IMR-90 (cell line): ENCODE results near the gene IMMP1L. TPM values are rescaled to one million over a fixed set of nuclear protein-coding genes. Genes with fewer than 3 reads are reported as not detected.

ENCODE experiments used
- ATAC-seq: fragments of 200-7000 bp; cut with Tn5 transposase; 2 replicates; pipeline ENCODE4 v1.9.1; 2020; ENCODE audit warnings: low read depth, mild to moderate bottlenecking, moderate library complexity
- BruUV-seq: library from RNA; stranded (reverse); fragments of 400-500 nt; replicated peaks from 2 replicates; lab custom pipeline; 2021; lab: Mats Ljungman, UMichigan
- CTCF ChIA-PET: fragments of 300-600 bp; formaldehyde crosslinking; extraction: SDS; loops from one replicate; lab custom pipeline; 2021; ENCODE audit warnings: antibody characterized with exemption; lab: Yijun Ruan, JAX
- POLR2A ChIA-PET: fragments of 300-600 bp; sonication (Branson Sonifier 250); formaldehyde crosslinking; loops from one replicate; lab custom pipeline; 2022; ENCODE audit warnings: antibody characterized with exemption; ENCODE audit not compliant: unreplicated experiment; lab: Charles Lee
- DNase-seq: peaks from one replicate; pipeline ENCODE4 v3.0.0; 2013
- H2AFZ ChIP-seq: replicated peaks from 2 replicates; pipeline ENCODE3; 2013; ENCODE audit warnings: low read length, mild to moderate bottlenecking; ENCODE audit not compliant: poor library complexity
- H2AK5ac ChIP-seq: 2 replicates; pipeline ENCODE4 v1.6.1; 2013; ENCODE audit warnings: low read depth, low read length, inconsistent platforms
- H2AK9ac ChIP-seq: replicated peaks from 2 replicates; pipeline ENCODE3; 2013; ENCODE audit warnings: mild to moderate bottlenecking, low read depth, low read length, moderate library complexity; ENCODE audit not compliant: poor library complexity
- H2BK120ac ChIP-seq: 2 replicates; pipeline ENCODE4 v1.6.1; 2013; ENCODE audit warnings: low read depth, low read length, inconsistent platforms
- H2BK15ac ChIP-seq: 3 replicates; pipeline ENCODE4 v1.6.1; 2013; ENCODE audit warnings: low read depth, low read length, inconsistent platforms
- H2BK20ac ChIP-seq: 2 replicates; pipeline ENCODE4 v1.6.1; 2013; ENCODE audit warnings: low read depth, mild to moderate bottlenecking, inconsistent platforms, low read length, moderate library complexity
- H2BK5ac ChIP-seq: 2 replicates; pipeline ENCODE4 v1.6.1; 2013; ENCODE audit warnings: mild to moderate bottlenecking, low read depth, low read length, inconsistent platforms; ENCODE audit not compliant: poor library complexity, severe bottlenecking
- H3K14ac ChIP-seq: replicated peaks from 2 replicates; pipeline ENCODE4 v1.6.1; 2013; ENCODE audit warnings: low read depth, low read length, inconsistent platforms
- H3K18ac ChIP-seq: 2 replicates; pipeline ENCODE4 v1.6.1; 2013; ENCODE audit warnings: low read depth, low read length, control low read depth
- H3K23ac ChIP-seq: 2 replicates; pipeline ENCODE4 v1.6.1; 2013; ENCODE audit warnings: low read depth, low read length, inconsistent platforms
- H3K27ac ChIP-seq: 2 replicates; pipeline ENCODE4 v1.5.1; 2013; ENCODE audit warnings: mild to moderate bottlenecking, control low read depth, low read length; ENCODE audit not compliant: insufficient read depth
- H3K27me3 ChIP-seq: 2 replicates; pipeline ENCODE4 v1.6.1; 2013; ENCODE audit warnings: low read length; ENCODE audit not compliant: control insufficient read depth, insufficient read depth
- H3K36me3 ChIP-seq: 2 replicates; pipeline ENCODE4 v1.6.1; 2013; ENCODE audit warnings: low read length, mixed read lengths; ENCODE audit not compliant: control insufficient read depth, insufficient read depth
- H3K4ac ChIP-seq: 2 replicates; pipeline ENCODE4 v1.6.1; 2013; ENCODE audit warnings: low read depth, low read length, inconsistent platforms
- H3K4me1 ChIP-seq: 2 replicates; pipeline ENCODE4 v1.6.1; 2013; ENCODE audit warnings: low read length, mixed read lengths; ENCODE audit not compliant: control insufficient read depth, insufficient read depth
- H3K4me2 ChIP-seq: 2 replicates; pipeline ENCODE4 v1.6.1; 2013; ENCODE audit warnings: low read depth, mild to moderate bottlenecking, control low read depth, low read length, moderate library complexity
- H3K4me3 ChIP-seq: 2 replicates; pipeline ENCODE4 v1.5.1; 2013; ENCODE audit warnings: low read depth, mild to moderate bottlenecking, control low read depth, low read length, moderate library complexity; ENCODE audit not compliant: insufficient read depth
- H3K56ac ChIP-seq: 2 replicates; pipeline ENCODE4 v1.6.1; 2013; ENCODE audit warnings: low read length, inconsistent platforms; ENCODE audit not compliant: insufficient read depth; ENCODE audit errors: extremely low read depth
- H3K79me1 ChIP-seq, 2 experiments: 2 replicates each; pipeline ENCODE4 v1.6.1; 2013; ENCODE audit warnings: low read length in 2 of 2, inconsistent platforms in 1 of 2, low read depth in 1 of 2
- H3K9ac ChIP-seq: 2 replicates; pipeline ENCODE4 v1.6.1; 2013; ENCODE audit warnings: low read depth, low read length, control low read depth
- H3K9me1 ChIP-seq: 2 replicates; pipeline ENCODE4 v1.6.1; 2013; ENCODE audit warnings: low read length, inconsistent platforms; ENCODE audit not compliant: insufficient read depth
- H3K9me3 ChIP-seq: 2 replicates; pipeline ENCODE4 v1.6.1; 2013; ENCODE audit warnings: low read length; ENCODE audit not compliant: control insufficient read depth, insufficient read depth
- H4K20me1 ChIP-seq: 2 replicates; pipeline ENCODE4 v1.6.1; 2013; ENCODE audit warnings: low read length, inconsistent platforms; ENCODE audit not compliant: insufficient read depth
- H4K5ac ChIP-seq: 2 replicates; pipeline ENCODE4 v1.6.1; 2013; ENCODE audit warnings: mild to moderate bottlenecking, low read depth, low read length, control low read depth
- H4K8ac ChIP-seq, 2 experiments: 2 replicates each; pipeline ENCODE4 v1.6.1; 2013; ENCODE audit warnings: low read depth in 2 of 2, low read length in 2 of 2, control low read depth in 1 of 2, inconsistent platforms in 1 of 2
- H4K91ac ChIP-seq: 2 replicates; pipeline ENCODE4 v1.6.1; 2013; ENCODE audit warnings: low read depth, low read length, inconsistent platforms; ENCODE audit not compliant: insufficient read depth
- BHLHE40 ChIP-seq: fragments of 150-350 bp; IDR thresholded peaks from 2 replicates; pipeline ENCODE4 v1.6.1; 2016; ENCODE audit warnings: mild to moderate bottlenecking, low read depth, low read length
- CEBPB ChIP-seq: IDR thresholded peaks from 2 replicates; pipeline ENCODE4 v1.6.1; 2012; ENCODE audit warnings: low read depth, low read length, improper control_type of control experiment
- CHD1 ChIP-seq: IDR thresholded peaks from 2 replicates; pipeline ENCODE4 v1.6.1; 2012; ENCODE audit warnings: low read depth, low read length, improper control_type of control experiment
- CTCF ChIP-seq: conservative IDR thresholded peaks from 2 replicates; pipeline ENCODE4 v1.5.1; 2012; ENCODE audit warnings: mild to moderate bottlenecking, low read depth, low read length, improper control_type of control experiment
- ELK1 ChIP-seq: fragments of 150-350 bp; IDR thresholded peaks from 2 replicates; pipeline ENCODE4 v1.6.1; 2016; ENCODE audit warnings: low read depth, mild to moderate bottlenecking, low read length, moderate library complexity, borderline replicate concordance
- FOS ChIP-seq: fragments of 150-350 bp; IDR thresholded peaks from 2 replicates; pipeline ENCODE4 v1.6.1; 2016; ENCODE audit warnings: low read depth, low read length
- MAFK ChIP-seq: IDR thresholded peaks from 2 replicates; pipeline ENCODE4 v1.6.1; 2012; ENCODE audit warnings: low read depth, low read length, improper control_type of control experiment
- MAZ ChIP-seq: IDR thresholded peaks from 2 replicates; pipeline ENCODE4 v1.6.1; 2012; ENCODE audit warnings: low read depth, mild to moderate bottlenecking, low read length, improper control_type of control experiment, moderate library complexity, borderline replicate concordance
- MXI1 ChIP-seq: IDR thresholded peaks from 2 replicates; pipeline ENCODE4 v1.6.1; 2012; ENCODE audit warnings: low read depth, mild to moderate bottlenecking, low read length, moderate library complexity, borderline replicate concordance
- NFE2L2 ChIP-seq: fragments of 150-350 bp; IDR thresholded peaks from 2 replicates; pipeline ENCODE4 v1.6.1; 2016; ENCODE audit warnings: low read depth, mild to moderate bottlenecking, low read length
- POLR2A ChIP-seq: IDR thresholded peaks from 2 replicates; pipeline ENCODE4 v1.6.1; 2012; ENCODE audit warnings: mild to moderate bottlenecking, low read depth, low read length
- RAD21 ChIP-seq: IDR thresholded peaks from 2 replicates; pipeline ENCODE4 v1.6.1; 2012; ENCODE audit warnings: low read length, improper control_type of control experiment
- RCOR1 ChIP-seq: IDR thresholded peaks from 2 replicates; pipeline ENCODE4 v1.6.1; 2012; ENCODE audit warnings: mild to moderate bottlenecking, low read length, improper control_type of control experiment; ENCODE audit not compliant: insufficient replicate concordance
- RFX5 ChIP-seq: IDR thresholded peaks from 2 replicates; pipeline ENCODE4 v1.8.0; 2012; ENCODE audit warnings: low read depth, mild to moderate bottlenecking, low read length, moderate library complexity
- SMC3 ChIP-seq: fragments of 150-350 bp; IDR thresholded peaks from 2 replicates; pipeline ENCODE4 v1.6.1; 2016; ENCODE audit warnings: low read depth, mild to moderate bottlenecking, antibody characterized with exemption, low read length, moderate library complexity
- USF2 ChIP-seq: fragments of 150-350 bp; IDR thresholded peaks from 2 replicates; pipeline ENCODE4 v1.6.1; 2017; ENCODE audit warnings: mild to moderate bottlenecking, antibody characterized with exemption, low read length, low read depth
- WGBS, 2 experiments: methylation state at CpG; one replicate each; pipeline versions ENCODE4 v1.1.5 to v1.1.7; 2013; ENCODE audit warnings: missing lambda C conversion rate in 2 of 2; ENCODE audit not compliant: insufficient read length in 1 of 2; ENCODE audit errors: extremely low coverage in 2 of 2; 5-methylcytosine and 5-hydroxymethylcytosine counted together
- dilution Hi-C: fragments of 300-500 bp; cut with HindIII; formaldehyde crosslinking; loops from one replicate; pipeline ENCODE4 v1.14.3; 2018; ENCODE audit warnings: low sequenced_read_pairs; ENCODE audit not compliant: unreplicated experiment
- in situ Hi-C: fragments of 300-500 bp; cut with MboI; formaldehyde crosslinking; loops from 3 replicates; pipeline ENCODE4 v1.14.3; 2019; ENCODE audit warnings: low sequenced_read_pairs, inconsistent platforms, mixed read lengths
- intact Hi-C: fragments of 100-400 bp; cut with micrococcal nuclease; formaldehyde crosslinking; loops from 2 replicates; pipeline ENCODE4 v1.10.0; 2022
- polyA plus RNA-seq, 3 experiments: library from polyadenylated mRNA; depleted of rRNA; stranded (reverse); fragments of >200 nt; gene quantifications; 2 replicates each; pipeline ENCODE4 v1.2.3, GENCODE V29; 2012; ENCODE audit warnings: low replicate concordance in 1 of 3
- total RNA-seq: library from RNA; depleted of rRNA; stranded (reverse); fragments of >200 nt; gene quantifications from 2 replicates; pipeline ENCODE4 v1.2.3, GENCODE V29; 2012

IMMP1L gene
- total and polyA plus RNA-seq, 2 of the 4 experiments (the other 2 are of a cell fraction), result 5.0 to 10.7 TPM

- dilution Hi-C loops (no loop called here), in situ Hi-C loops (no loop called here), intact Hi-C loops (loop anchor here (1.0 to 10.0 kb wide), 5 partner anchors 253 to 684 kb away; no protein-coding TSS in a partner anchor)
- Histone ChIP-seq H3K4me3 (no peak overlapping the region), H3K9me3 (no peaks in the 10 kb centered on the region), H3K27ac (no peak overlapping the region), H2BK20ac (no peak overlapping the region), H3K18ac (no peak overlapping the region), H2AK5ac (no peak overlapping the region), H2BK120ac (no peak overlapping the region), H4K91ac (no peak overlapping the region), H3K79me1 (peaks cover 0 to 4% of the 10 kb centered on the region in 2 experiments; a peak in 1 of 4 replicates), H2AK9ac (no peak overlapping the region), H2AFZ (no peak overlapping the region), H3K4me1 (no peaks in the 10 kb centered on the region), H3K4ac (no peak overlapping the region), H3K14ac (no peak overlapping the region), H4K8ac (no peak overlapping the region), H2BK15ac (no peak overlapping the region), H3K4me2 (no peak overlapping the region), H3K9me1 (no peaks in the 10 kb centered on the region), H3K9ac (no peak overlapping the region), H3K27me3 (no peaks in the 10 kb centered on the region), H4K5ac (no peak overlapping the region), H3K36me3 (no peaks in the 10 kb centered on the region), H3K23ac (no peak overlapping the region), H2BK5ac (no peak overlapping the region), H3K56ac (no peak overlapping the region), H4K20me1 (no peaks in the 10 kb centered on the region)
- ATAC-seq (peak; percentile 82), DNase-seq (peak; percentile 73)
- TF ChIP-seq SMC3, result peak; percentile 64
- no peak for TF ChIP-seq CHD1
- no peak for TF ChIP-seq BHLHE40
- TF ChIP-seq MAZ, result no peak
- TF ChIP-seq CTCF, result peak; percentile 60
- no peak for TF ChIP-seq FOS
- TF ChIP-seq MXI1, result no peak
- peak; percentile 9; the same call in 1 of the 2 replicates for TF ChIP-seq MAFK
- no peak for TF ChIP-seq USF2
- peak; percentile 63 for TF ChIP-seq RAD21
- TF ChIP-seq NFE2L2, result no peak
- TF ChIP-seq CEBPB, result no peak
- no peak for TF ChIP-seq ELK1
- TF ChIP-seq RFX5, result no peak
- TF ChIP-seq RCOR1, result no peak
- no peak for TF ChIP-seq POLR2A
- CTCF ChIA-PET, result no interaction called here
- POLR2A ChIA-PET, result no interaction called here
- BruUV-seq, result no TSS peak
- no CpG with 5 or more reads among the region's 1 CpG for WGBS, 2 experiments
These were observed 21.6 kb downstream of the IMMP1L start for GRCh38 chr11:31487848-31488247.
